CD8-positive, alpha-beta memory T cell (primary cell): ENCODE results near the gene CHRND. TPM values are rescaled to one million over a fixed set of nuclear protein-coding genes. Genes with fewer than 3 reads are reported as not detected.

Experiments
- CTCF ChIA-PET: fragments of 350-600 bp; sonication (Branson Sonifier 250); formaldehyde crosslinking; loops from one replicate; lab custom pipeline; 2021; ENCODE audit warnings: antibody characterized with exemption; lab: Charles Lee
- POLR2A ChIA-PET: fragments of 350-600 bp; sonication (Branson Sonifier 250); formaldehyde crosslinking; loops from one replicate; lab custom pipeline; 2021; ENCODE audit warnings: antibody characterized with exemption; lab: Charles Lee
- DNase-seq, 5 donors: peaks; one replicate each; pipeline versions ENCODE4 v3.0.0 to v3.0.0-alpha.2; 2020 to 2022; ENCODE audit warnings: mixed read lengths in 1 of 5
- H3K27ac ChIP-seq: one replicate; pipeline ENCODE4 v1.7.0; 2013; ENCODE audit warnings: low read depth, mild to moderate bottlenecking, low read length, moderate library complexity
- H3K27me3 ChIP-seq: 2 replicates; pipeline ENCODE4 v1.7.0; 2013; ENCODE audit warnings: low read length, mild to moderate bottlenecking; ENCODE audit not compliant: insufficient read depth, poor library complexity, severe bottlenecking
- H3K36me3 ChIP-seq: 2 replicates; pipeline ENCODE4 v1.7.0; 2013; ENCODE audit warnings: mild to moderate bottlenecking, low read length, moderate library complexity; ENCODE audit not compliant: insufficient read depth
- H3K4me1 ChIP-seq: 2 replicates; pipeline ENCODE4 v1.7.0; 2013; ENCODE audit warnings: mild to moderate bottlenecking, low read length, moderate library complexity; ENCODE audit not compliant: insufficient read depth
- H3K4me3 ChIP-seq: 2 replicates; pipeline ENCODE4 v1.7.0; 2013; ENCODE audit warnings: mild to moderate bottlenecking, low read length
- H3K9me3 ChIP-seq: 2 replicates; pipeline ENCODE4 v1.7.0; 2013; ENCODE audit warnings: mild to moderate bottlenecking, low read length
- H3K27ac Mint-ChIP-seq, 8 donors: one replicate each; pipeline ENCODE4 v1.8.0; 2020 to 2021; ENCODE audit warnings: mixed read lengths in 8 of 8, mild to moderate bottlenecking in 6 of 8, inconsistent platforms in 3 of 8, moderate library complexity in 3 of 8
- H3K27me3 Mint-ChIP-seq, 2 donors: one replicate each; pipeline ENCODE4 v1.8.0; 2020 to 2021; ENCODE audit warnings: mixed read lengths in 2 of 2, mild to moderate bottlenecking in 1 of 2, moderate library complexity in 1 of 2
- H3K36me3 Mint-ChIP-seq, 3 donors: one replicate each; pipeline ENCODE4 v1.8.0; 2020 to 2021; ENCODE audit warnings: mixed read lengths in 3 of 3, inconsistent platforms in 1 of 3, mild to moderate bottlenecking in 1 of 3
- H3K4me1 Mint-ChIP-seq, 3 donors: one replicate each; pipeline ENCODE4 v1.8.0; 2020 to 2021; ENCODE audit warnings: mixed read lengths in 3 of 3, inconsistent platforms in 1 of 3, mild to moderate bottlenecking in 1 of 3
- H3K4me3 Mint-ChIP-seq, 7 donors: one replicate each; pipeline ENCODE4 v1.8.0; 2020 to 2021; ENCODE audit warnings: mixed read lengths in 7 of 7, mild to moderate bottlenecking in 6 of 7, moderate library complexity in 4 of 7, inconsistent platforms in 2 of 7
- H3K9me3 Mint-ChIP-seq, 5 donors: one replicate each; pipeline ENCODE4 v1.8.0; 2020 to 2022; ENCODE audit warnings: mixed read lengths in 5 of 5, mild to moderate bottlenecking in 3 of 5, moderate library complexity in 2 of 5, inconsistent platforms in 1 of 5
- polyA plus RNA-seq: library from polyadenylated mRNA; unstranded; fragments of 300-500 nt; fragmentation: Illumina TruSeq; gene quantifications from one replicate; pipeline ENCODE4 v1.2.3, GENCODE V29; 2021
- total RNA-seq, 2 experiments: library from RNA; stranded (reverse); gene quantifications; one replicate each; pipeline ENCODE4 v1.2.3, GENCODE V29; 2021

Gene CHRND
- total and polyA plus RNA-seq, 3 experiments from 2014 or later = not detected

- Mint-ChIP-seq H3K4me3 (peak overlapping the region in 1 of 7 donors; percentile 40), H3K36me3 (no peaks in the 10 kb centered on the region), H3K4me1 (peaks cover 3 to 10% (median 5%) of the 10 kb centered on the region in 3 donors), H3K9me3 (no peaks in the 10 kb centered on the region), H3K27me3 (peaks cover 15 to 41% of the 10 kb centered on the region in 2 donors), H3K27ac (no peak overlapping the region)
- Histone ChIP-seq H3K4me1 (no peaks in the 10 kb centered on the region), H3K36me3 (no peaks in the 10 kb centered on the region), H3K27ac (no peak overlapping the region), H3K4me3 (no peak overlapping the region), H3K9me3 (no peaks in the 10 kb centered on the region), H3K27me3 (no peaks in the 10 kb centered on the region)
- DNase-seq = peak in 1 of 5 donors; percentile 35
- ChIA-PET CTCF (no interaction called here), POLR2A (no interaction called here)
Observed at GRCh38 chr2:232490221-232491138, 35.5 kb upstream of the CHRND start.

GRCh38 chr2:232491139-232491780 lies 34.7 kb upstream of the CHRND start:
- Mint-ChIP-seq H3K36me3 (no peaks in the 10 kb centered on the region), H3K27me3 (peaks cover 15 to 40% of the 10 kb centered on the region in 2 donors), H3K4me3 (no peak overlapping the region), H3K9me3 (no peaks in the 10 kb centered on the region), H3K27ac (no peak overlapping the region), H3K4me1 (peaks cover 3 to 9% (median 5%) of the 10 kb centered on the region in 3 donors)
- Histone ChIP-seq H3K36me3 (no peaks in the 10 kb centered on the region), H3K4me1 (no peaks in the 10 kb centered on the region), H3K27me3 (no peaks in the 10 kb centered on the region), H3K9me3 (no peaks in the 10 kb centered on the region), H3K27ac (no peak overlapping the region), H3K4me3 (no peak overlapping the region)
- POLR2A ChIA-PET = no interaction called here
- DNase-seq = peak in 1 of 5 donors; percentile 39
- CTCF ChIA-PET = no interaction called here

GRCh38 chr2:232492236-232492848 lies 33.6 kb upstream of the CHRND start:
- Mint-ChIP-seq H3K27ac (peak overlapping the region in 1 of 8 donors; percentile 36), H3K36me3 (no peaks in the 10 kb centered on the region), H3K9me3 (no peaks in the 10 kb centered on the region), H3K4me3 (no peak overlapping the region), H3K27me3 (peaks cover 15 to 40% of the 10 kb centered on the region in 2 donors), H3K4me1 (peaks cover 3 to 5% (median 4%) of the 10 kb centered on the region in 3 donors)
- CTCF ChIA-PET = no interaction called here
- H3K36me3 ChIP-seq = no peaks in the 10 kb centered on the region
- POLR2A ChIA-PET = no interaction called here
- H3K27me3 ChIP-seq = no peaks in the 10 kb centered on the region
- DNase-seq = peak in 1 of 5 donors; percentile 22
- H3K4me1 ChIP-seq = no peaks in the 10 kb centered on the region
- H3K9me3 ChIP-seq = no peaks in the 10 kb centered on the region
- no peak overlapping the region for H3K4me3 ChIP-seq
- no peak overlapping the region for H3K27ac ChIP-seq

GRCh38 chr2:232492963-232493700 lies 32.8 kb upstream of the CHRND start:
- Histone ChIP-seq H3K4me1 (no peaks in the 10 kb centered on the region), H3K4me3 (no peak overlapping the region), H3K27me3 (no peaks in the 10 kb centered on the region), H3K9me3 (no peaks in the 10 kb centered on the region), H3K27ac (no peak overlapping the region), H3K36me3 (no peaks in the 10 kb centered on the region)
- ChIA-PET POLR2A (no interaction called here), CTCF (no interaction called here)
- Mint-ChIP-seq H3K4me1 (peaks cover 3 to 5% (median 4%) of the 10 kb centered on the region in 3 donors), H3K9me3 (no peaks in the 10 kb centered on the region), H3K36me3 (no peaks in the 10 kb centered on the region), H3K27me3 (peaks cover 13 to 39% of the 10 kb centered on the region in 2 donors), H3K4me3 (no peak overlapping the region), H3K27ac (no peak overlapping the region)
- peak in 1 of 5 donors; percentile 31 for DNase-seq

GRCh38 chr2:232493701-232494474 lies 32.1 kb upstream of the CHRND start:
- H3K36me3 Mint-ChIP-seq = no peaks in the 10 kb centered on the region
- H3K4me1 Mint-ChIP-seq = peaks cover 0 to under 1% (median 0%) of the 10 kb centered on the region in 3 donors
- H3K27me3 Mint-ChIP-seq = peaks cover 7 to 37% of the 10 kb centered on the region in 2 donors
- H3K27ac Mint-ChIP-seq = peak overlapping the region in 1 of 8 donors; percentile 72
- POLR2A ChIA-PET = no interaction called here
- no peaks in the 10 kb centered on the region for H3K36me3 ChIP-seq
- H3K9me3 Mint-ChIP-seq = no peaks in the 10 kb centered on the region
- H3K4me1 ChIP-seq = no peaks in the 10 kb centered on the region
- H3K27ac ChIP-seq = no peak overlapping the region
- H3K4me3 Mint-ChIP-seq = no peak overlapping the region
- H3K4me3 ChIP-seq = no peak overlapping the region
- H3K27me3 ChIP-seq = no peaks in the 10 kb centered on the region
- CTCF ChIA-PET = no interaction called here
- DNase-seq = peak in 1 of 5 donors; percentile 15
- H3K9me3 ChIP-seq = no peaks in the 10 kb centered on the region

- H3K4me1 Mint-ChIP-seq = no peaks in the 10 kb centered on the region
- H3K27ac Mint-ChIP-seq = no peak overlapping the region
- no peaks in the 10 kb centered on the region for H3K9me3 ChIP-seq
- H3K4me1 ChIP-seq = no peaks in the 10 kb centered on the region
- no peaks in the 10 kb centered on the region for H3K36me3 ChIP-seq
- no peaks in the 10 kb centered on the region for H3K9me3 Mint-ChIP-seq
- H3K4me3 ChIP-seq = no peak overlapping the region
- H3K27me3 Mint-ChIP-seq = peaks cover 2 to 30% of the 10 kb centered on the region in 2 donors
- no peaks in the 10 kb centered on the region for H3K36me3 Mint-ChIP-seq
- H3K27me3 ChIP-seq = no peaks in the 10 kb centered on the region
- no peak overlapping the region for H3K27ac ChIP-seq
- H3K4me3 Mint-ChIP-seq = no peak overlapping the region
- peak in 1 of 5 donors; percentile 11 for DNase-seq
- ChIA-PET POLR2A (no interaction called here), CTCF (no interaction called here)
Observed at GRCh38 chr2:232494542-232494941, 31.4 kb upstream of the CHRND start.

GRCh38 chr2:232495292-232495691 lies 30.7 kb upstream of the CHRND start:
- no peak overlapping the region for H3K4me3 ChIP-seq
- no peaks in the 10 kb centered on the region for H3K4me1 Mint-ChIP-seq
- DNase-seq = no peak
- ChIA-PET CTCF (interaction anchor here (1.1 kb wide), 1 partner anchor 9 kb away, joined by 3 read pairs; no protein-coding TSS in a partner anchor), POLR2A (interaction anchor here (0.6 kb wide), 1 partner anchor 1024 kb away, joined by 3 read pairs; no protein-coding TSS in a partner anchor)
- H3K9me3 Mint-ChIP-seq = no peaks in the 10 kb centered on the region
- H3K27ac ChIP-seq = no peak overlapping the region
- no peaks in the 10 kb centered on the region for H3K27me3 ChIP-seq
- no peak overlapping the region for H3K4me3 Mint-ChIP-seq
- H3K27me3 Mint-ChIP-seq = peaks cover 0 to 30% of the 10 kb centered on the region in 2 donors
- no peaks in the 10 kb centered on the region for H3K9me3 ChIP-seq
- H3K27ac Mint-ChIP-seq = no peak overlapping the region
- no peaks in the 10 kb centered on the region for H3K36me3 Mint-ChIP-seq
- no peaks in the 10 kb centered on the region for H3K4me1 ChIP-seq
- H3K36me3 ChIP-seq = no peaks in the 10 kb centered on the region
